Breast epithelium (tissue), 4 donors: ENCODE results near the gene SLC5A10. TPM values are rescaled to one million over a fixed set of nuclear protein-coding genes. Genes with fewer than 3 reads are reported as not detected.
"Not testable (repeated sequence)": the region's sequence is repeated elsewhere in the genome, so short reads cannot be mapped to it uniquely, and the experiment has no call there.

Source experiments
- DNase-seq, 2 donors: peaks; one replicate each; pipeline ENCODE4 v3.0.0-alpha.2; 2019; ENCODE audit warnings: low spot score in 2 of 2
- H3K27ac ChIP-seq, 2 donors: fragments of 200-600 bp; sonication (generic) in 1 of 2; one replicate each; pipeline ENCODE4 v1.5.1; 2016 to 2019; ENCODE audit warnings: mild to moderate bottlenecking in 1 of 2
- H3K27me3 ChIP-seq, 2 donors: fragments of 200-600 bp; sonication (generic) in 1 of 2; one replicate each; pipeline versions ENCODE4 v1.5.1 to v1.6.0; 2017 to 2019; ENCODE audit warnings: control low read depth in 1 of 2, mild to moderate bottlenecking in 1 of 2
- H3K36me3 ChIP-seq: fragments of 200-600 bp; one replicate; pipeline ENCODE4 v1.5.1; 2019
- H3K4me1 ChIP-seq, 2 donors: fragments of 200-600 bp; sonication (generic); one replicate each; pipeline ENCODE4 v1.5.1; 2016 to 2019; ENCODE audit warnings: control low read depth in 1 of 2
- H3K4me3 ChIP-seq, 3 donors: fragments of 200-600 bp; sonication (generic); 1 replicate in 2 of 3; 2 replicates in 1 of 3; pipeline ENCODE4 v1.5.1; 2016 to 2019; ENCODE audit warnings: mild to moderate bottlenecking in 3 of 3, moderate library complexity in 2 of 3
- H3K9me3 ChIP-seq, 2 donors: fragments of 200-600 bp; sonication (generic) in 1 of 2; one replicate each; pipeline ENCODE4 v1.5.1; 2016 to 2019; ENCODE audit warnings: control low read depth in 1 of 2
- POLR2A ChIP-seq: fragments of 450-650 bp; IDR thresholded peaks from one replicate; pipeline ENCODE4 v1.6.1; 2016; ENCODE audit warnings: antibody characterized with exemption, mild to moderate bottlenecking, moderate library complexity
- POLR2AphosphoS5 ChIP-seq, 3 donors: sonication (generic); formaldehyde crosslinking; IDR thresholded peaks; one replicate each; pipeline ENCODE4 v1.6.1; 2017; ENCODE audit warnings: antibody characterized with exemption in 3 of 3
- intact Hi-C: fragments of 100-400 bp; cut with DNase I; formaldehyde crosslinking; loops from one replicate; pipeline ENCODE4 v1.15.1; 2023; ENCODE audit warnings: low total_unique reads
- total RNA-seq, 3 donors: library from RNA; depleted of rRNA; stranded (reverse); fragments of >200 nt; gene quantifications; one replicate each; pipeline ENCODE4 v1.1.0, GENCODE V29; 2016
- TF ChIP-seq, protein P1 (sequence below), 3 donors: fragments of 450-650 bp; IDR thresholded peaks; one replicate each; pipeline ENCODE4 v1.5.1; 2016 to 2017; ENCODE audit warnings: antibody characterized with exemption in 3 of 3, mild to moderate bottlenecking in 3 of 3, moderate library complexity in 3 of 3

Gene SLC5A10
- total RNA-seq, 3 donors from 2014 or later: 0.29 TPM; not detected in 2

DNA sequence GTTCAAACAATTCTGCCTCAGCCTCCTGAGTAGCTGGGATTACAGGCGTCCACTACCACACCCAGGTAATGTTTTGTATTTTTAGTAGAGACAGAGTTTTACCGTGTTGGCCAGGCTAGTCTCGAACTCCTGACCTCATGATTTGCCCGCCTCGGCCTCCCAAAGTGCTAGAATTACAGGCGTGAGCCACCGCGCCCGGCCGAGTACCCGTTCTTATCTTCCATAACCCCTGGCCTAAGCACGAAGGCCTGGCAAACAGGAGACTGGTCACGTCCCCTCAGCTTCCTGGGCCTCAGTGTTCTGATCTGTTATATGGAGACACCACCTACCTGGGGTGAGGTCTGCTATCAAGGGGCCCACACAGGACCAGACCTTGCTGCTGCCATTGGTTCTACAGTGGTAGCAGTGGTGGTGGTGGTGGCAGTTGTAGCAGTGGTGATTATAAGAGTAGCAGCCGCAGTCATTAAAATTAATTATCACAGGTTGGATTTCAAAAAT, 1.3 kb downstream of the SLC5A10 start:
- H3K9me3 ChIP-seq: no peaks in the 10 kb centered on the region
- H3K27ac ChIP-seq: no peak overlapping the region
- H3K4me1 ChIP-seq: no peaks in the 10 kb centered on the region
- intact Hi-C loops: no loop called here
- no peak for TF ChIP-seq POLR2A
- TF ChIP-seq, protein P1, sequence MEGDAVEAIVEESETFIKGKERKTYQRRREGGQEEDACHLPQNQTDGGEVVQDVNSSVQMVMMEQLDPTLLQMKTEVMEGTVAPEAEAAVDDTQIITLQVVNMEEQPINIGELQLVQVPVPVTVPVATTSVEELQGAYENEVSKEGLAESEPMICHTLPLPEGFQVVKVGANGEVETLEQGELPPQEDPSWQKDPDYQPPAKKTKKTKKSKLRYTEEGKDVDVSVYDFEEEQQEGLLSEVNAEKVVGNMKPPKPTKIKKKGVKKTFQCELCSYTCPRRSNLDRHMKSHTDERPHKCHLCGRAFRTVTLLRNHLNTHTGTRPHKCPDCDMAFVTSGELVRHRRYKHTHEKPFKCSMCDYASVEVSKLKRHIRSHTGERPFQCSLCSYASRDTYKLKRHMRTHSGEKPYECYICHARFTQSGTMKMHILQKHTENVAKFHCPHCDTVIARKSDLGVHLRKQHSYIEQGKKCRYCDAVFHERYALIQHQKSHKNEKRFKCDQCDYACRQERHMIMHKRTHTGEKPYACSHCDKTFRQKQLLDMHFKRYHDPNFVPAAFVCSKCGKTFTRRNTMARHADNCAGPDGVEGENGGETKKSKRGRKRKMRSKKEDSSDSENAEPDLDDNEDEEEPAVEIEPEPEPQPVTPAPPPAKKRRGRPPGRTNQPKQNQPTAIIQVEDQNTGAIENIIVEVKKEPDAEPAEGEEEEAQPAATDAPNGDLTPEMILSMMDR (IDR thresholded peaks at IDR 0.05): no peak
- TF ChIP-seq POLR2AphosphoS5 (IDR thresholded peaks at IDR 0.05): no peak
- no peaks in the 10 kb centered on the region for H3K36me3 ChIP-seq
- H3K27me3 ChIP-seq: peaks cover 0 to 6% of the 10 kb centered on the region in 2 donors
- no peak overlapping the region for H3K4me3 ChIP-seq
- DNase-seq: no peak

DNA sequence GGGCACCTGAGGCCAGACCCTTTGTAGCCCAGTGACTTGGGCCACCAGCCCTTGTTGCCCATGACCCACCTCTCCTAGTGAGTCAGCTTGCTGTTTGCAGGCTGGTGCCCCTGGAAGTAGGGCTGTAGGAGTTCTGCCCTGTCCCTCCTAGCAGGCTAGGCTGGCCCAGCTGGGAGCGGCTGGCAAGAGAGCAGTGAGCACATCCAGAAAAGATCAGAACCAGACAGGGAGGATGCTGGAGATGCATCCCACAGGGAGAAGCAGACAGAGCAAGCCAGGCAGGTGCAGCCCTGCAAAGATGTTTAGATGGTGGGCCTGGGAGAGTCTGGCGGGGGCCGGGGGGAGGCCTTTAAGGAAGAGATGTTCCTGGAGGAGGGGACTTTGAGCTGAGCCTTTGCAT, 2.4 kb downstream of the SLC5A10 start:
- intact Hi-C loops: no loop called here
- DNase-seq: no peak
- no peak overlapping the region for H3K27ac ChIP-seq
- H3K36me3 ChIP-seq: no peaks in the 10 kb centered on the region
- no peak for TF ChIP-seq POLR2A
- TF ChIP-seq, protein P1 (IDR thresholded peaks at IDR 0.05): no peak
- TF ChIP-seq POLR2AphosphoS5 (IDR thresholded peaks at IDR 0.05): no peak
- no peak overlapping the region for H3K4me3 ChIP-seq
- no peaks in the 10 kb centered on the region for H3K4me1 ChIP-seq
- no peaks in the 10 kb centered on the region for H3K27me3 ChIP-seq
- H3K9me3 ChIP-seq: no peaks in the 10 kb centered on the region

- no peaks in the 10 kb centered on the region for H3K36me3 ChIP-seq
- intact Hi-C loops: no loop called here
- H3K4me3 ChIP-seq: no peak overlapping the region
- no peak overlapping the region for H3K27ac ChIP-seq
- DNase-seq: no peak
- TF ChIP-seq POLR2AphosphoS5 (IDR thresholded peaks at IDR 0.05) (no peak), POLR2A (no peak)
- TF ChIP-seq, protein P1 (IDR thresholded peaks at IDR 0.05): no peak
- no peaks in the 10 kb centered on the region for H3K4me1 ChIP-seq
- H3K9me3 ChIP-seq: no peaks in the 10 kb centered on the region
- no peaks in the 10 kb centered on the region for H3K27me3 ChIP-seq
Measured at GRCh38 chr17:18955009-18955408, 3.0 kb downstream of the SLC5A10 start.

DNA sequence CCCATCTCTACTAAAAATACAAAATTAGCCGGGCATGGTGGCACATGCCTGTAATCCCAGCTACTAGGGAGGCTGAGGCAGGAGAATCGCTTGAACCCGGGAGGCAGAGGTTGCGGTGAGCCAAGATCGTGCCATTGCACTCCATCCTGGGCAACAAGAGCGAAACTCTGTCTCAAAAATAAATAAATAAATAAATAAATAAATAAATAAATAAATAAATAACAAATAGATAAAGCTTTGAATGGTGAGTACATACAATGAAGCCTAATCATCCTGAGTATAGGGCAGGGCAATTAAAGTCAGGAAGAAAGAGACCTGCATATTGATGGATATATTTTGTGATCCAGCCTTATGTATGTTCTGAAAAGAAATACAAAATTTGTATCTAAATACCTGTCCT, 4.1 kb downstream of the SLC5A10 start:
- intact Hi-C loops, H3K27me3 ChIP-seq, H3K4me3 ChIP-seq: not testable (repeated sequence)

DNA sequence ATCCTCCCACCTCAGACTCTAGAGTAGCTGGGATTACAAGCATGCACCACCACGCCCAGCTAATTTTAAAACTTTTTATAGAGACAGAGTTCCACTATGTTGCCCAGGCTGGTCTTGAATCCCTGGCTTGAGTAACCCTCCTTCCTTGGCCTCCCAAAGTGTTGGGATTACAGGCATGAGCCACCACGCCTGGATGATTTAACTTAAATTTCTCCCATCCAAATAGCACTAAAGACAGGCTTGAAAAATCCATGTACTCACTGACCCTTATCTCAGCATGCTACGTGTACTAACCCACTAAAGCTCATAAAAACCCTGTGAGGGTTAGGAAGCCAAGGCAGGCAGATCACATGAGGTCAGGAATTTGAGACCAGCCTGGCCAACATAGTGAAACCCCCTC, 4.6 kb downstream of the SLC5A10 start:
- intact Hi-C loops: no loop called here
- Histone ChIP-seq H3K4me1 (no peaks in the 10 kb centered on the region), H3K36me3 (no peaks in the 10 kb centered on the region), H3K4me3 (no peak overlapping the region), H3K27ac (no peak overlapping the region), H3K9me3 (no peaks in the 10 kb centered on the region), H3K27me3 (no peaks in the 10 kb centered on the region)
- no peak for TF ChIP-seq POLR2A
- no peak for TF ChIP-seq POLR2AphosphoS5 (IDR thresholded peaks at IDR 0.05)
- TF ChIP-seq, protein P1 (IDR thresholded peaks at IDR 0.05): no peak
- DNase-seq: no peak

More for the DNA sequence above, 4.1 kb downstream of the SLC5A10 start:
- H3K27ac ChIP-seq, H3K9me3 ChIP-seq, H3K4me1 ChIP-seq, H3K36me3 ChIP-seq, DNase-seq: not testable (repeated sequence)

- DNase-seq: no peak
- no peaks in the 10 kb centered on the region for H3K9me3 ChIP-seq
- H3K36me3 ChIP-seq: no peaks in the 10 kb centered on the region
- H3K27ac ChIP-seq: no peak overlapping the region
- TF ChIP-seq, protein P1 (IDR thresholded peaks at IDR 0.05): no peak
- TF ChIP-seq POLR2AphosphoS5 (IDR thresholded peaks at IDR 0.05) (no peak), POLR2A (no peak)
- H3K4me1 ChIP-seq: no peaks in the 10 kb centered on the region
- intact Hi-C loops: no loop called here
- H3K4me3 ChIP-seq: no peak overlapping the region
- H3K27me3 ChIP-seq: no peaks in the 10 kb centered on the region
Measured at GRCh38 chr17:18957831-18958230, 5.9 kb downstream of the SLC5A10 start.
